GM21528 (cell line): ENCODE data around the gene CNPY1.

Experiments used
- ATAC-seq: cut with Tn5 transposase; IDR thresholded peaks from one replicate; pipeline ENCODE4 v1.9.1; 2021; ENCODE audit warnings: mild to moderate bottlenecking, moderate library complexity; ENCODE audit not compliant: unreplicated experiment, low FRiP score

CNPY1 gene

GRCh38 chr7:155516466-155516865 is 29.9 kb downstream of the CNPY1 start:
- no peak for ATAC-seq

- ATAC-seq, result no peak
Observed at GRCh38 chr7:155515318-155515717, 31.0 kb downstream of the CNPY1 start.

GRCh38 chr7:155514296-155514695 is 32.1 kb downstream of the CNPY1 start:
- no peak for ATAC-seq

- no peak for ATAC-seq
Observed at GRCh38 chr7:155513543-155514285, 32.6 kb downstream of the CNPY1 start.

GRCh38 chr7:155512246-155512887 is 34.0 kb downstream of the CNPY1 start:
- no peak for ATAC-seq

- ATAC-seq, result no peak
Observed at GRCh38 chr7:155511702-155511996, 34.7 kb downstream of the CNPY1 start.

GRCh38 chr7:155510975-155511701 is 35.2 kb downstream of the CNPY1 start:
- ATAC-seq, result no peak

GRCh38 chr7:155509725-155510551 is 36.4 kb downstream of the CNPY1 start:
- no peak for ATAC-seq

GRCh38 chr7:155509359-155509724 is 37.0 kb downstream of the CNPY1 start:
- no peak for ATAC-seq

- no peak for ATAC-seq
Observed at GRCh38 chr7:155508376-155509358, 37.7 kb downstream of the CNPY1 start.

- no peak for ATAC-seq
Observed at GRCh38 chr7:155507576-155507975, 38.8 kb downstream of the CNPY1 start.

- no peak for ATAC-seq
Observed at GRCh38 chr7:155506854-155507337, 39.5 kb downstream of the CNPY1 start.

GRCh38 chr7:155505422-155505793 is 41.0 kb downstream of the CNPY1 start:
- ATAC-seq, result no peak

GRCh38 chr7:155497149-155497901 is 49.0 kb downstream of the CNPY1 start:
- no peak for ATAC-seq

GRCh38 chr7:155496267-155497005 is 49.9 kb downstream of the CNPY1 start:
- ATAC-seq, result no peak

- no peak for ATAC-seq
Observed at GRCh38 chr7:155495440-155496248, 50.7 kb downstream of the CNPY1 start.

- ATAC-seq, result no peak
Observed at GRCh38 chr7:155494551-155494950, 51.8 kb downstream of the CNPY1 start.
